Left colon (tissue), 2 donors: ENCODE results near the gene ZNF644. TPM values are rescaled to one million over a fixed set of nuclear protein-coding genes. Genes with fewer than 3 reads are reported as not detected.
"Not testable (repeated sequence)": the region's sequence is repeated elsewhere in the genome, so short reads cannot be mapped to it uniquely, and the experiment has no call there.

Experiments used
- ATAC-seq: fragments of 200-7000 bp; cut with Tn5 transposase; one replicate; pipeline ENCODE4 v1.9.1; 2020; ENCODE audit warnings: mild to moderate bottlenecking, moderate library complexity
- DNase-seq, 2 donors: peaks; one replicate each; pipeline ENCODE4 v3.0.0-alpha.2; 2020
- intact Hi-C, 2 donors: fragments of 100-400 bp; cut with DNase I in 1 of 2; cut with micrococcal nuclease in 1 of 2; formaldehyde crosslinking; loops; one replicate each; pipeline versions ENCODE4 v1.11.2 to v1.14.0; 2022; cut with DNase I, micrococcal nuclease
- long read RNA-seq: library from polyadenylated mRNA; unstranded; transcript quantifications from one replicate; pipeline ENCODE4 v2.0.0, GENCODE V29; 2021
- total RNA-seq, 2 donors: library from RNA; stranded (reverse); fragmentation: NEBNext Ultra II Directional; extraction: Animal tissue kit (Norgen Biotek cat#: 25700); gene quantifications; one replicate each; pipeline ENCODE4 v1.2.1, GENCODE V29; 2021
- donor health status: DM: no; HTN: no; CAD: no.
- donor health status: DM: yes; HTN: yes; CAD: no.

Gene ZNF644
- 10 to 100 TPM; 46.1 to 56.0 TPM for total RNA-seq
- long read RNA-seq, full-length matches to known transcripts, result 9 of 76 reads
- long read RNA-seq, partial matches to known transcripts, result 56 of 76 reads
- long read RNA-seq, other reads (novel, unspliced or antisense), result 11 of 76 reads

DNA sequence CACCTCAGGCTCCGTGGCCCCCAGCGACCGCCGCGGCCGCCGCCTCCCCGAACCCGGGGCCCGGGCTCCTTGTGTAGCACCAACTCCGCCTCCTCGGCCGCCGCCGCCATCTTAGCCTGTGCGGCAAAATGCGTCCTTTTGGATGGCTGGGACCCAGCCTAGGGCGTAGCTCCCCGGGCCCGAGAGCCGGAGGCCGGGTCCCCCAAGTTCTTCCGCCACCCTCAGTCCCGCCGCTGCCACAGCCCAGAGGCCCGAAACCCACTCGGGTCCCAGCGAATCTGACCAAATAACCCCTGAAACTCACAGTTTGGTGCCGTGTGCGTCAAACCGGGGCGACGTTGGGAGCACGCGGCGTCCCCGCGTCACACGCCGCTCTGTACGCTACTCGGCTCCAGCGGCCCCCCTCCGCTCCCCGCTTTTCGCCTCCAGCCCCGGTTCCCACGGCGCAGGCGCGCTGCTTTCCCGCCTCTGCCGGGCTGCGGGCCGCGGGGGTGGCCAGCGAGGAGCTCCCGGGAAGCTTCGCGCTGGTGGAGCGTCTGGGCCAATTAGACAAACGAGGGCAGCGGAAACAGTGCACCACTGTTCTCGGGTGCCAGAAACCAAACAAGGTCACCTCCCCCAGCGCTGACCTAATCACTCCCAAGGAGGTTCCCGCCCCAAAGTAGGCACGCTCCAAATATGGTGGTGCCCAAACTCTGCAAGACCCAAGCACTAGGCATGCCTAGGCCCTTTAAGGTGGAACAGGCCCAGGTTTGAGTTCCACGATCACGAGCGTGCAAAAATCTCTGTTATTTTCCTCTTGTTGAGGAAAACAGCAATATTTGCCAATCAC, at the start of gene ZNF644:
TSS of gene ZNF644 (minus strand) at position 350 of the 832 bp plus-strand sequence. CDS start 39,682 bp downstream, outside the sequence.
- DNase-seq (peak; percentile 89 to 93), ATAC-seq (peak; percentile 89)
- intact Hi-C loops, result no loop called here

DNA sequence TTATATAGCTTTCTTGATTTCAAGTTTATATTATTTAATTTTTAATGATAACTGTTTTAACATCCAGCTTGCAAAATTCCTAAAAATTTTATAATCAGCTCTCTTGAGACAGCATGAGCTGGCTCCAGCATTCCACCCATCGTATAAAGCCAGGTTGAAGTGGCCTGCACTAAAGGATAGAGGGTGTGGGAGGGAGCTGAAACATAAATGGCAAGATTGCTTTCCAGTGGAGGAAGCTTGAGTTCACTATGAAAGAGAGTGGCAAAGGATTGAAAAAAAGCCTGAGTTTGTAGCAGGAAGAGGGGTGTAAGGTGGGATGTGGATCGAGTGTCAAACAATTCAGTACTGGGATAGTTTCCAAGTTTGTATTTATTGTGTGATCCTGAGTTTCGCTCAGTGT, 48.5 kb upstream of the ZNF644 start:
- intact Hi-C loops, result no loop called here
- ATAC-seq (peak; percentile 65), DNase-seq (no peak)

DNA sequence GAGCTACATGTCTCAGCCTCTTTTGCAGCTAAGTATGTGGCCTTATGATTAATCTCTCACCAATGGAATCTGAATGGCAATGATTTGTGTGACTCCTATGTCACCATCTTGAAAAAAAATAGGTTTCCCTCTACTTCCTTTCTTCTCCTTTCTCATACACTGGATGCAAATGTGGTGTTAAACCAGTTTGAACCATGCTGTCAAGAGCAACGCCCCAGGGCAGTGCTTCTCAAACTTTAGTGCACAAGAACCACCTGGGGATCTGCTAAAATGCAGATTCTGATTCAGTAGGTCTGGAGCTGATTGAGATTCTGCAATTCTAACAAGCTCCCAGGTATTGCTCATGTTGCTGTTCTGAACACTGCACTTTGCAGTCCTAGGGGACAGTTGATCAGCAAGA, 44.7 kb upstream of the ZNF644 start:
- ATAC-seq (no peak), DNase-seq (no peak)
- intact Hi-C loops, result no loop called here

DNA sequence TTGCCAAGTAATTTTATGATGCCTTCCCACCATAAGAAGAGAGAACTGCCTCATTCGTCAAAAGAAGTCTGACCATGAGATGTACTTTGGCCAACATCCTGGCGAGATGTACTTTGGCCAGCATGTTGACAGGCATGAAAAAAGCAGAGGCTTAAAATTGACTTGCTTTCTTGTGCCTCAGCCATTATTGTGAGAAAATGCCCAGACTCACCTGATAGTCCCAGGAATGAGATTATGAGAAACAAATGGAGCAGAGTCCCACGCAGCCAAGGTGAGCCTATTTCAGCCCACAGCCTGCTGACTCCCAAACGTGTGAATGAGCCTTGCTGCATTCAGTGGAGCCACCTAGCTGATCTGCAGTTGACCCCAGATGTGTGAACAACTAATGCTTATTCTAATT, 43.5 kb upstream of the ZNF644 start:
- intact Hi-C loops, result no loop called here
- ATAC-seq, result peak; percentile 85
- peak in 1 of 2 donors; percentile 20 for DNase-seq

DNA sequence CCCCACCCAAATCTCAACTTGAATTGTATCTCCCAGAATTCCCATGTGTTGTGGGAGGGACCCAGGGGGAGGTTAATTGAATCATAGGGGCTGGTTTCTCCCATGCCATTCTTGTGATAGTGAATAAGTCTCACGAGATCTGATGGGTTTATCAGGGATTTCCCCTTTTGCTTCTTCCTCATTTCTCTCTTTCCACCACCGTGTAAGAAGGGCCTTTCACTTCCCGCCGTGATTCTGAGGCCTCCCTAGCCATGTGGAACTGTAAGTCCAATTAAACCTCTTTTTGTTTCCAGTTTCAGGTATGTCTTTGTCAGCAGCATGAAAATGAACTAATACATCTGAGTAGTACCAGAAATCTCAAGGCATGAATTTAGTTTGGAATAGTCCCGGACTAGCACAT, 41.6 kb upstream of the ZNF644 start:
- intact Hi-C loops, ATAC-seq, DNase-seq: not testable (repeated sequence)

DNA sequence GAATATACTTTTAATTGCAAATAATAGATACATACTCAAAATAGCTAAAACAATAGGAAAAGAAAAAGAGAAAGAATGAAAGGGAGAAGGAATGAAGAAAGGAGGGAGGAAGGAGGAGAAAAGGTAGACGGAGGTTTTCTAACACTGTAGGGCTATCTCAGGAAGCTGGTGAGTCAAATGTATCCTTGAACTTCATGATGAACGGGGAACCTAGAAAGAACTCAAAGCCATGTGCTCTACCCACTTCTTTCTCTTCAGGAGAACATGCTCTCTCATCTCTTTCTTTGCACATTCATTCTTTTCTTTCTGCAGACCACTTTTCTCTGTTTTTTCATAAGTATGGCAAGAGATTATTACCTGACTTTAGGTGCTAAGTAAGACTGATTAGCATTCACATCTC, 37.3 kb upstream of the ZNF644 start:
- no peak for ATAC-seq
- intact Hi-C loops, result no loop called here
- no peak for DNase-seq

DNA sequence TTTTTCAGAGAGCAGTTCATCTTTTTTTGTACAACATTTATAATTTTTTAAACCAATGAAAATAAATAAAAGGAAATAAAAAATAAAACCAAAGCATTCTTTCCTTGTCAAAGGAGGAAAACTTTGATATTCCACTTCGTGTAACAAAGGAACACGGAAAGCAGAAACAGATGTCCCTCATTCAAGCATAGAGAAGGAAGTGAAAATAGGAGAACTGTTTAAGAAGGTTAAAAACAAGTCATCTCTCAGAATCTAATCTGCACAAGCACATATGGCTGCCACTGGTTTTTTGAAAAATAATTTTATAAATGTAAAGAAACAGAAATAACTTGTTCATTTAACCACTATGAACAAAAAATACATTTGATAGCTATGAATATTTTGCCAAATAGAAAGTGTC, 35.9 kb upstream of the ZNF644 start:
- intact Hi-C loops, result no loop called here
- ATAC-seq (no peak), DNase-seq (no peak)

DNA sequence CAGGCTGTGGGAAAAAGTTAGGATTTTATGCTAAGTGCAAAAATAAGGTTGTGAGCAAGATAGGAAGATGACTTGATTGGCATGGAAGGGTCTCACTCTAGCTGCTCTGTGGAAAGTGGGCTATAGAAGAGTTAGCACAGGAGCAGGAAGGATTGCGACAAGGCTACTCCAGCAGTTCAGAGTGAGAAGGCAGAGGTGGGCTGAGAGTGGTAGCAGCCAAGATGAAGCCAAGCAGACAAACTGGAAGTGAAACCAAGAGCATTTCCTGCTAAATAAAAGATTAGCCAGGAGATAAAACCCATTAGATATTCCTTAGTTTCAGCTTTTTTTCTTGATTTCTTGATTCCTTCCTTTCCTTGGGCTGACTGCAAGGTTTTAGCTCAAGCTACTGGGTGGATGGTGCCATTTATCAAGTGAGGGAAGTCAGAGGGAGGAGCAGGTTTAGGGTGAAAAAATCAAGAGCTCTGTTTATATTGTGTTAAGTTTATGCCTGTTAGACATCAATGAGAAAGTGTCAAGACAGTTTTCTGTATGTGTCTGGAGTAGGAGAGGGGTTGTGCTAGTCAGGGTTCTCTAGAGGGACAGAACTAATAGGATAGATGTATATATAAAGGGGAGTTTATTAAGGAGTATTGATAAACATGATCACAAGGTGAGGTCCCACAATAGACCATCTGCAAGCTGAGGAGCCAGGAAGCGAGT, 33.1 kb upstream of the ZNF644 start:
- no peak for ATAC-seq
- intact Hi-C loops, result no loop called here
- DNase-seq, result no peak

DNA sequence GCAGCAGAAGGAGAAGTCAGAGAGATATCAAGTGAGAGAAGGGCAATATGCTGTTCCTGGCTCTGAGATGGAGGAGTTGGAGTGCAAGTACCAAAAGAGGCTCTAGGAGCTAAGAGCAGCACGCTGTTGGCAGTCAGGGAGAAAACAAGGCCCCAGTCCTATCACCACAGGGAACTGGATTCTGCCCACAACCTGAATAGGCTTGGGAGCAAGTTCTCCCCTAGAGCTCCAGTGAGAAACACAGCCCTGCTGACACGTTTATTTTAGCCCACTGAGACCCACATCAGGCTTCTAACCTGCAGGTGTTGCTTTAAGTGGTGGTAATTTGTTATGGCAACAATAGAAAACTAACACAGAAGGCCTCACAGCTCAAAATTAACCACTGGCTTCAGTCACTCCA, 31.8 kb upstream of the ZNF644 start:
- DNase-seq, result no peak
- ATAC-seq, result no peak
- intact Hi-C loops, result no loop called here

DNA sequence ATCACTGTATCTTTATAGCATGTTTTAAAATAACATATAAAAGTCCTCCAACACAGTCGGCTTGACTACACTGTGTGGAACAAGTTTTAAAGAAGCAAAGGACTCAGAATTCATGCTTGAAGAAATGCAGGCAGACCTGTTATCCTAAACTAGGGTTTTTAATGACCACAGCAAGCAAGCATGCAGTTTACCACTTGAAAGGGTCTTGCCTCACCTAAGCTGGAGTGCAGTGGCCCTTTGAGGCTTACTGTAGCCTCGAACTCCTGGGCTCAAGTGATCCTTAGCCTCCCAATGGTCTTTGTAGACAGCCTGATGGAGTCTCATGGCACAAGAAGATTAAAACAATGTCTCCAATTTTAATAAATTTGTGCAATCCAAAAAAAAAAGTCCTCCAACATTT, 27.7 kb upstream of the ZNF644 start:
- intact Hi-C loops, DNase-seq: not testable (repeated sequence)
- ATAC-seq, result peak; percentile 62

DNA sequence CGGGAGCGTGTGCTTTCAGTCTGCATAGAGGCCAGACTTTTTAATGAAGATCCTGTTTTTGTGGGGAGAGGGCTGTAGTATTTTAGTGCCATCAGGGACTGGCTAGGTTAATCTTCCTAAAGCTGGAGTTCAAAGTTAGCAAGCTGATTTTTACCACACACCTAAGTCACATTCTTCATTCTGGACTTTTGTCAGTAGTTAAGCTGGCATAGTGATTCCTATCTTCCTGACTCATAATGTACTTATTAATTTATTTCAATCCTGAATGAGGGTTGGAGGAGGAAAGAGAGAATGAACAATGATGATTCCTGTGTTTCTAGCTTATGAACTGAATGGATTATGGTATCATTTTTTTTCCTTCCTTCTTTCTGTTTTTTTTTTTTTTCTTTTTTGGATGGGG, 24.9 kb upstream of the ZNF644 start:
- intact Hi-C loops, result no loop called here
- ATAC-seq (no peak), DNase-seq (no peak)

DNA sequence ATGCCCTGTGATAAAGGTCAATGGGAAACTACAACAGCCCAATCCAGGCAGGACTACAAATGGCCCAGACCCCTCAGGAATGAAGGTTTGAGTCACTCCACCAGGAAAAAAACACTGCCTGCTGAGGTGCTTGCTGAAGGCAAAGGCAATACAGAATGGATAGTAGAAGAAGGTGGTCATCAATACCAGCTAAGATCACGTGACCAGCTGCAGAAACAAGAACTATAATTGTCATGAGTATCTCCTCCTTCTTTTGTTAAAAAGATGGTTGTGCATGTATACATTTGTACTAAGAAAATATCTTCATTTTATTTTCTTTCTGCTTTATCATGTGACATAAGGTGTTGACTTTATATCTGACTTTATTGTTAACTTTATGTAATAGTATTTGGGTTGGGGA, 23.4 kb upstream of the ZNF644 start:
- ATAC-seq, result no peak
- intact Hi-C loops, result no loop called here

DNA sequence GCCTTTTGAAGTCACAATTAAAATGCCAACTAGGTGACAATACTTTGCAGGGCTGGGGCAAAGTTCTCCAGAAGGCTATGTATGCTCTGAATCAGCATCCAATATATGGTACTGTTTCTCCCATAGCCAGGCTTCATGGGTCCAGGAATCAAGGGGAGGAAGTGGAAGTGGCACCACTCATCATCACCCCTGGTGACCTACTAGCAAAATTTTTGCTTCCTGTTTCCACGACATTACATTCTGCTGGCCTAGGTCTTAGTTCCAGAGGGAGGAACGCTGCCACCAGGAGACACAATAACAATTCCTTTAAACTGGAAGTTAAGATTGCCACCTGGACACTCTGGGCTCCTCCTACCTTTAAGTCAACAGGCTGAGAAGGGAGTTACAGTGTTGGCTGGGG, 22.9 kb upstream of the ZNF644 start:
- ATAC-seq, result peak; percentile 17
- DNase-seq, intact Hi-C loops: not testable (repeated sequence)

More for the DNA sequence above, 23.4 kb upstream of the ZNF644 start:
- DNase-seq, result no peak

DNA sequence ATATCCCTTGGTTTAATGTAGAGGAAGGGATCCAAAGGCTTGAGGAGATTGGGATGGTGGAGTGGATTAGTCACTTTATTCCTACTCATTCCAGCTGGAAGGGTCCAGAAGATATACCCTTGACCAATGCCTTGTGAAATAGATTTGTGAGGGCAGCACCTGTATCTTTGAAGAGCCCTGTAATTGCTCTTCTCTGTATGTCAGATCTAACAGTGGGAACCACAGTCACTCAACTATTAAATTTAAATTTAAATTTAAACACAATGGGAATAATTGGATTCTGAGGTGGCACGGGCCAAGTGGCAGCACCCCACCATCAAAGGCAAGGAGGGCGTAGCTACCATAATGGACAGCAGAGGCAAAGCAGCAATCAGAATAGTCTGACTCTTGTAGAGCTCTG, 20.5 kb upstream of the ZNF644 start:
- DNase-seq, intact Hi-C loops, ATAC-seq: not testable (repeated sequence)

DNA sequence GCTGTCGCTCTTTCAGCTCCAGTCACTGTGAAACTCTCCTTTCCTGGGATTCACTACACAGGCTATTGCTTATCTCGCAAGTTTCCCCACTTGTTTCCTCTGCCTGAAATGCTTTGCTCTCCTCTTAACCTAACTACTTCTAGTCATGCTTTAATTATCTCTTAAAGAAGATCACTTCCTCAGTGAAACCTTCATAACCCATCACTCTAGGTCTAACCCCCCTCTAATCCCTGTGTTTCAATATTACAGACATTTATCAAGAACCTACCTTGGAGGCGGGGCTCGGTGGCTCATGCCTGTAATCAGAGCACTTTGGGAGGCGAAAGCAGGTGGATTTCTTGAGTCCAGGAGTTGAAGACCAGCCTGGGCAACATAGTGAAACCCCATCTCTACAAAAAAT, 16.7 kb upstream of the ZNF644 start:
- DNase-seq (no peak), ATAC-seq (no peak)
- intact Hi-C loops, result no loop called here

DNA sequence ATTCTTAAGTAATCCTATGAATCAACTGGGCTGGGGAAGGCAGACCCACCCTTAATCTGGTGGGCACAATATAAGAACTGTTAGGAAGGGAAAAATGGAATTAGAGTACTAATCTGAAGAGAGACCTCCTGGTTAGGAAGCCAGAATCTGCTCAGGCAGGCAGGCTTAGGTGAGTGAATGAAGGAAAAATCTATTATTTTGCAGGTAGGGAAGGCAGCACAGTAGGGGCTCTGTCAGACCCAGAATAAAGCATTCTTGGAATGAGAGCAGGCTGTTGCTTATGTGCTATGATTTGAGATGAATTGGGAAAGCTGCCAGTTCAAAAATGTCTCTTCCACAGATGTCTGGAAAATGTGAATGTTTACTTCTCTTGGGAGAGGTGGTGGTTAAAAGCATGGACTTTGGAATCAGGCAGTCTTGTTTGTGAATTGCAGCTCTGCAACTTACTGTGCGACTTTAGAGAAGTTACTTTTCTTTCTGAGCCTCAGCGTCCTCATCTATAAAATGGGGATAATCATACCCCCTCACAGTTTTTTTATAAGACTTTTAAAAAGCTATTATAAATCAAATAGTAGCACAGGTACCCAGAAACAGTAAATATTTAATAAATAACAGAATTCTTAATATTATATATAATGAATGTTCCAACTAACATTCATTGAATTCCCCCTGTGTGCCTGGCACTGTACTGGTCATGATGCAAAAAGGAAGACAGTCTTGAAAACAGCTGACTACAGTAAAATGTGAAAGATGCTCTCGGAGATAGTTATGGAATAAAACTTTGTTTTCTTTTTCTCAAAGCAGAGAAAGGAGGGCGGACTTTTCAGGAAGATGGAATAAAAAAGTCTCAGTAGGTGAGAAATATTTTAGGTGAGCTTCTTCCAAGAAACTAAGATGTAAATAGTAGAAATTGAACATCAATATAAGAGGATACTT, 15.3 kb upstream of the ZNF644 start:
- DNase-seq (no peak), ATAC-seq (peak; percentile 95)
- intact Hi-C loops, result no loop called here

DNA sequence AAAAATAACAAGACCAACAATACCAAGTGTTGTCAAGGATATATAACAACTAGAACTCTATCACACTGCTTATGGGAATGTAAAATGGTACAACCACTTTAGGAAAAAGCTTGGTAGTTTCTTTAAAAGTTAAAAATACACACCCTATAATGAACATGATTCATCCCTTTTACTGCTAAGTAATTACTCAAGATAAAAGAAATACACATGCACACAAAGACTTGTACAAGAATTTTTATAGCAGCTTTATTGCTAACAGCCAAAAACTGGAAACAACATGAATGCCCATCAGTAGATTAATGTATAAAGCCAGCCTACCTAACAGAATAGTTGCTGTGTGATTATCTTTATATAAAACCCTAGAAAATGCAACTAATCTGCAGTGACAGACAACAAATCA, 10.5 kb upstream of the ZNF644 start:
- peak; percentile 55 for ATAC-seq
- intact Hi-C loops, result no loop called here
- no peak for DNase-seq

DNA sequence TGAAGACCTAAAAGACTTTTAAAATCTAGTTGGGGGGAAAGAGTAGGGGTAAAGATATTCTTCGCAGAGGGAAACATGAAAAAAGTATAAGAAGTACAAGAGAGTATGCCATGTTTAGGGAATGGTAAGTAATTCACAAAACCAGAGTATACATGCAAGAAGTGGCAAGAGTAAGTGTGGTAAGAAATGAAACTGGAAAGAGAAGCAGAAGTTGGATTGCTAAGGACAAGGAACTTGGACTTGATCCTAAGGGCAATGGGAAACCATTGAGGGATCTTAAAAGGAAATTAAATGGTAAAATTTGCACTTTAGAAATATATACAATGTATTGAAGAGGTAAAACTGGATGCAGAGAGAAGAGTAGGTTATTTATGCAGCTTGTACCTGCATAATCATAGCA, 9.2 kb upstream of the ZNF644 start:
- no peak for DNase-seq
- peak; percentile 58 for ATAC-seq
- intact Hi-C loops, result no loop called here

DNA sequence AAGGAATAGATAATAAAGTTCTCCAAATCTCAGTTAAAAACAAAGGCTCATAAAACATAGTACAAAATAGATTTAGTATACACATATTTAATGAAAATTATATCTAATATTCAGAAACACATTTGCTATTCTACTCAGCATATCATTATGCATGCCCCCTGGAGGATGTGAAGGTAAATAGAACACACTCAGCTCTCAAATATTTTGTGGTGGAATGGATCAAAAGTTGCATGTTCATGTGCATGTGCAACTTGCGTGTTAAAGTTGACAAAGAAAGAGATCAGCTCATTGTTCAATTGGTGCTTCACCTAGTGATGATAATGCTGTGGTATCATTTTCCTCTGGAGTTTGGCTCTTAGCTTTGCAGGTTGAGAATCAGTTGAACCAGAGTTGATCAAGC, 4.9 kb upstream of the ZNF644 start:
- DNase-seq, result no peak
- intact Hi-C loops, result no loop called here
- no peak for ATAC-seq
